ENCODE measurements around the gene PACC1.
"Not testable (repeated sequence)": the region's sequence is repeated elsewhere in the genome, so short reads cannot be mapped to it uniquely, and the experiment has no call there.

The PACC1 gene

DNA sequence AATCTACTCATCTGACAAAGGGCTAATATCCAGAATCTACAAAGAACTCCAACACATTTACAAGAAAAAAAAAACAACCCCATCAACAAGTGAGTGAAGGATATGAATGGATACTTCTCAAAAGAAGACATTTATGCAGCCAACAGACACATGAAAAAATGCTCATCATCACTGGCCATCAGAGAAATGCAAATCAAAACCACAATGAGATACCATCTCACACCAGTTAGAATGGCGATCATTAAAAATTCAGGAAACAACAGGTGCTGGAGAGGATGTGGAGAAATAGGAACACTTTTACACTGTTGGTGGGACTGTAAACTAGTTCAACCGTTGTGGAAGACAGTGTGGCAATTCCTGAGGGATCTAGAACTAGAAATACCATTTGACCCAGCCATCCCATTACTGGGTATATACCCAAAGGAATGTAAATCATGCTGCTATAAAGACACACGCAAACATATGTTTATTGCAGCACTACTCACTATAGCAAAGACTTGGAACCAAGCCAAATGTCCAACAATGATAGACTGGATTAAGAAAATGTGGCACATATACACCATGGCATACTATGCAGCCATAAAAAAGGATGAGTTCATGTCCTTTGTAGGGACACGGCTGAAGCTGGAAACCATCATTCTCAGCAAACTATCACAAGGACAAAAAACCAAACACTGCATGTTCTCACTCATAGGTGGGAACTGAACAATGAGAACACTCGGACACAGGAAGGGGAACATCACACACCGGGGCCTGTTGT, 18.8 kb downstream of the PACC1 start:
- DNase-seq, result not testable (repeated sequence)

DNA sequence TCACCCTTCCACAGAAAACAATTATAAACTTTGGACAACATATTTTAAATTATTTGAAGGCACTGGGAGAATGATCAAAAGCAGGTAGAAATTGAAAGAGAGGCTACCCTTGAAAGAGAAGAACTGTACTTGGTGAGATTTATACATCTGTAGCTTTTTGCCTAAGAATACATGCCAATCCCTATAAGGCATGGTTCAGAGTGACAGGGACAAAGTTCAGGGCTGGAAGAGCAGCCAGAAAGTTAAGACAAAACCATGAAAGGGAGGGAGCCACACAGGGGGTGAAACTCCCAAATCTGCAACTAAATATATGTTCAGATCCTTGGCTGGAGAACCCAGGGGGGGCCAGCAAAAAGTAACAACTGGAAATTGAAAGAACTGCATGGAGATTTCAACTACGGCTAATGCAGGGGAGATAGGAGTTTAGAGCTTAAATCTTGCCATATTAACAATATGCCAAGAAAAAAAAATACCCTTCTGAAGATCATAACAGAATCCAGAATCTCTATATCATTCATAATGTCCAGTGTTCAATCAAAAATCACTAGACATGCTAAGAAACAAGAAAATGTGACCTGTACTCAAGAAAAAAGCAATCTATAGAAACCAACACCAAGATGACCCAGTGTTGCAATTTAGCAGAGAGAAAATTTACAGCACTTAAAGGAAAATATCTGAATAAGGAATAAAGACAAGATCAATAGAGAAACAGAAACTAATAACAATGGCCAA, 25.5 kb downstream of the PACC1 start:
- no peak for DNase-seq

DNA sequence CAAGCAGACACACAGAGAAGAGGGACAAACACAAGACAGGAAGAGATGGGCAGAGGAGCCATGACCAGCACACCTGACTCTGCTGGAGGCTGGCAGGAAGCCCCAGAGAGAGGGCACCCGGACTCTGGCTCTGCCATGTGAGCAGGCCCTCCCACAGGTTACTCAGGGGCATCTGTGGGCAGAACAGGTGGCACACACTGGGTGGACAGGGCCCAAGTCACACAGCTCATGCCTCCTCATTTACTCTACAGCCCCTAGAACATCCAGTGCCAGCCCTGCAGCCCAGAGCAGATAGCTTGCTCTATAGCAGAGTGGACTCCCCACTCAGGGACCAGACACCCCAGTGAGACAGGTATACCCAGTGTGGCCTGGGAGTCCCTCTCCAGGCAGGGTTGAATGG, 28.7 kb downstream of the PACC1 start:
- no peak for DNase-seq

DNA sequence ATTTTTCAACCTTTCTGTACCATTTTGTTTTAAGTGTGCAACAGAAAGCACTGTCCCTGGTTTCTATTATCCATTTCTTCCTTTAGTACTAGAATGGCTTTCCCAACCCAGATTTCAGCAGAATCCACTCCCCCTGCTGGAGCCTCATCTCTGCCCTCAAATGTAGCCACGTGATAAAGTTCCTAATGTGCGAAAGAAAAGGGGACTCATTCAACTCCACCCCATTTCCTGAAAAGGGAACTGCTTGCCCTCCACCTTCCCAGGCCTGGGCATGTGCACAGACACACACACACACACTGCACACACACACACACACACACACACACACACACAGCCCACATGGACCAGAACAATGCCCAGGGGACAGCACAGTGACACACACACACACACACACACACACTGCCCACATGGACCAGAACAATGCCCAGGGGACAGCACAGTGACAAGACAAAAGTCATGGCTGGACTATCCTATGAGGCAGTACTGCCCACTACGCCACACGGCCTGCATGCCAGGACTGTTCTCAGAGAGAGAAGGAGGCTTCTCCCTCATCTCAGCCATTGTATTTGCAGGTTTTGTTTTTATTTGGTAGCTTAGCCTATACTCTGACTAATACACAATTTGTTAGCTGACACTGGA, 33.2 kb downstream of the PACC1 start:
- DNase-seq, result no peak

DNA sequence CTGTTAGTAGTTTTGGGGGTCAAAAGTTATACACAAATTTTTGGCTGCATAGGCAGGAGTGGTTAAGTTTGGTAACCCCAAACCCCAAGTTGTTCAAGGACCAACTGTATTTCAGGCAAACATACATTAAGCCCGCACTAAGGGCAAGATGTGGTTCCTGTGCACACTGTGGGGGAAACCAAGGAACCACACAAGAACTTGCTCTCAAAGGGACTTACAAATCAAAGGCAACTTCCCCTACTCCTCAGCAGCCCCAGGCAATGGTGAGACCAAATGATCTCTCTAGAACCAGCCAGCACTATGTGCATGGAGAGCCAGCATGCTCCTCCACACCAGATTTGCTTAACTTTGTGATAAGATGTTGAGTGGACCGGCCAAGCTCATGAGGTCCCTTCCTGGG, 35.3 kb downstream of the PACC1 start:
- DNase-seq, result no peak

DNA sequence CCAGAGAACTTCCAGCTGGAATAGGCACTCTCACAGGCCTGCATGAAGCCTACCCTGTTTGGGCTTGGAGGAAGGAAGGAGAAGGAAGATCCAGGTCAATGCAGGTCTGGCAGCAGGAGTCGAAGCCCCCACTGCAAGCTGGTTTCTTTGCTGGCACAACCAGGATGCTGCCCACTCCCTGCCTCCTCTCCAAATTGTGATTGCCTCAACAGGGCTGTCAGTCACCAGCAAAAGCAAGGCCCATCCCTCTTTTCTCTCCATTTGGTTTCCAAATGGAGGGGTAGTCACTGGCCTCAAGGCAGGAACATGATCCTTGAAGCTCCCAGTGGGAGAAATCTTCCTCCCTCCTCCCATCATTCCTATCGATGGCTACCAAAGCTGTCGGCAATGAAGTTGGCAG, 37.0 kb downstream of the PACC1 start:
- no peak for DNase-seq

DNA sequence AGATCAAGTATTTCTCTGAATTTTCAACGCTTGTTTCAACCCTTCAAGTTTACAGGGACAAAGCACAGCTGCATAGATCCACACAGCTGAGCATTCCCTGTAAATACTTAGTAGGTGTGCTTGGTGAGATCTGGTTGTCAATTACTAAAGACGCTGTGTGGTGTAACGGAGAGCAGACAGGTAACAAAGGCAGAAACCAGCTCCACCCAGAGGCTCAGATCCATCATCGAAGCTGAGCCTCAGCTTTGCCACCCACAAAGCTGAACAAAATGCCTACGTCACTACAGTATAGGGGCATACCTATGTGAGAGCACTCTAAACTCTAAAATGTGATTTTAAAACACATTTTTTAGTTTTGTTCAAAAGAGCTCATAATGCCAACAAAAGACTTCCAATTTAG, 38.7 kb downstream of the PACC1 start:
- no peak for DNase-seq

DNA sequence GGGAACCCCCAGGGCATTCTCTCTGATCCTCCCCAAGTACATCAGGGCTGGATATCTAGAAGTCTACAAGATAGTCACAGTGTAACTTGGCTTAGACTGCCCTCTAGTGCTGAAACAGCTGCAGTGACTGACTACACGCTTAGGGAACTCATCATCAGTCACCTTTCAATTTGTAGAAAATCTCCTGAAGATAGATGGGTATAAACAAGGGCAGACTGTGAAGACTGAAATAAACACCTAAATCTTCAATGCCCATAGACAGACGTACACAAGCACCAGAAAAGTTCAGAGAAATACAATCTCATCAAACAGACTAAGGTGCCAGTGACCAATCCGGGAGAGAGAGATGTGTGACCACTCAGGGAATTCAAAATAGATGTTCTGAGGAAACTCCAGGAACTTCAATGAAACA, 46.6 kb downstream of the PACC1 start:
- DNase-seq, result peak; percentile 40

DNA sequence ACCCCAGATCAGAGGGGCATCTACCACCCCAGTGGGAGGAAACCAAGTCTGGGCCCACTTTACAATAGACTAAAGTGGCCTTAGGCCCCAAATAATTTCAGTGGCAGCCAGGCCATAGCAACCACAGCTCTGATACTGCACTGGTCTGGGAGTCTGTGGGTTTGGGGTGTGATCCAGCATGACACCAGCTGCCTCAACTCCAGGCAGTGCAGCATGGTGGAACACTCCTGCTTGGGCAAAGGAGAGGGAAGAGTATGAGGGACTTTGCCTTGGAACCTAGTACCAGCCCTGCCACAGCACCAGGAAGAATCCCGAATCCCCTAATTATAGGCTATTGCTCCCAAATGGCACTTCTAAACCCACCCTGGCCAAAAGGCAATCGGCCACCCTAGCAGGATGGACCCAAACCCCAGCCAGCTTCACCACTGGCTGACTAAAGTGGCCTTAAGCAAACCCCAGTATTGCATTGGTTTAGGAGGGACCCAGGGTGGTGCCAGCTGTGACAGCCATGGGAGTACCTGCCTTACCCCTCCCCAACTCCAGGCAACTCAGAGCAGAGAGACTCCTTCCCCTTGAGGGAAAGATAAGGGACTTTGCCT, 47.1 kb downstream of the PACC1 start:
- no peak for DNase-seq

DNA sequence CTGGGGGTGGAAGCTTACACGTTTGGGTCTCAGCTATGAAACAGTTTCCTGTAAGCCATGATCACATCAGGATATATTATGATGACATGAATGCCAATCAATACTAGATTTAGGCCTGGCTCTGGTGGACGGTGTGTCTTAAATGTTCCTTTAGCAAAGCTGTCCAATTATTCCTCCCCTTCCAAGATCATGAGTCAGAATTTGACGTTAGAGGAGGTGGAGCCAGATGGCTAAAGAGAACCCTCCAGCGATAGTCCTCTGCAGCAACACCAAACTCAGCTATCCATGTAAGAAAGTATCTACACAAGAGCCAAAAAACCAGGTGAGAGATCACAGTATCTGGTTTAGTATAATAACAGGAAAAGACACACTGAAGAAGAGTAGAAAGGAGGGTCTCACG, 47.8 kb downstream of the PACC1 start:
- DNase-seq, result no peak

DNA sequence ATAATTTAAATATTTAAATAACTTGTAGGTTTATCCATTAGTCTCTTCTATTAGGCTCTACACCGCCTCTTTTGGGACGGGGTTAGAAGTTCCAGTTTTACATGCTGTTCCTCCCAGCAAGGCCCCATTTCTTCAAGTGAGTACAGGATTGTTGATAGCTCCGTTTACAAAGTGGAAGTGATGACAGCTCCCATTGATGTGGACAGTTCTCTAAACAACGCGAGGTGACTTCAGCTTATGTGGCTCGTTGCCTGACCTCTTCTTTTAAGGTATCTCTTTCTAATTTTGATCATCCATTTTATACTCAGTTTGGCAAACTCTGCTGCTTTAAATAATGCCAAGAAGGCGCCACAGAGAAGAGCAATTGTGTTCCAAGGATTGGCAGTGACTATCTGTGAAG, 49.7 kb downstream of the PACC1 start:
- no peak for DNase-seq

DNA sequence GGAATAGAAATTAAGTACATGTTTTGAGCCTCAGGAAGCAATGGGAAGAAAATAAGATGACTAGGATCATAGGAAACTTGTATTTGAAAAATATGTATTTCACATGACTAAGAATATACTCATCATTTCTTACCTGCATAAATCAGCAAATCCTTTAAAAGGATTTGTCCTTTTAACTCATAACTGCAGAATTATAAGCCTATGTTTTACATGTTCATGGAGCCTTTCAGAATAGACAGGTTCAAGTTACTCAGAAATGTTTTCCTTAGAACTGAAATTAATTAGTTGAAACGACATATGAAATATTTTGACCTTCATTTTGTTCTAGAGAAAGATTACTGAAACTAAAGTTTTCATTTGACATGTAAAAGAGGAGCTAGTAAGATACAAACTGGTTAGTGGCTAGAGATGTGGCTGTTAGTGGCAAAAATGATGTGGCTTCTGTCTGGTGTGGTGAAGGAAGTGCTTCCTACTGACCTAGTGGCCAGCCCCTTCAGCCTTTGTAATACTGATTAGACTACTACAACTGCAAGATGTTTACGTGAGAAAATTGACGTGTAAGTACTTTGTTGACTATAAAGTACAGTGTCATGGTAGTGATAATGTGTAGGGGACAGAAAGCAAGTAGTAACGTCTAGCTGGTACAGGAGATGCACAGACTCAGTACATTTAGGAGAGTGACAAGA, 54.7 kb downstream of the PACC1 start:
- DNase-seq, result no peak

DNA sequence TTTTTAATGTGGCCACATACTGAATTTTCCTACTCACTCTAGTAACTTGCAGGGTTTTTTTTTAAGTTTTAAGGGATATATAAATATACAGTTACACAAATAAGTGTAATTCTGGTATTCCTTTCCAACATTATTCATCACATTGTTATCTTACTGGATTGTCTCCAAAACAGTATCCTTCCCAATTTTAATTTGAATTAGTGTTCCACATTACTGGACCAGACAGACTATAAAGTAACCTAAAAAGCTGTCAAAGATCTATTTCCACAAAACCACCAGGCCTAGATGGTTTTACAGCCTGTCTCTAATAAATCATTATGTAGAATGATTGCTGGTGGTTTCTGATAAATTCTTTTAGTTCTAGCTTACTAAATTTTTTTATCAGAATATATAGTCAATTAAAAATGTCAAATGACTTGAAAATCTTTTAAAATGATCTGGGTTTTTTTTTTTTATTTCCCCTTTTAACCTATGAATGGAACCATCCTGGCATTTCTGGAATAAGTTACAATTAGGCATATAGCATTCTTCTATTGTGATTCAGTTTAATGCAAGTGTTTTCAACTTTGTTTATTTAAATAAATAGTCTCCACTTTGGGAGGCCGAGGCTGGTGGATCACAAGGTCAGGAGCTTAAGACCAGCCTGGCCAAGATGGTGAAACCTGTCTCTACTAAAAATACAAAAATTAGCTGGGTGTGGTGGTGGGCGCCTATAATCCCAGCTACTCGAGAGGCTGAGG, 59.3 kb downstream of the PACC1 start:
- DNase-seq, result no peak

DNA sequence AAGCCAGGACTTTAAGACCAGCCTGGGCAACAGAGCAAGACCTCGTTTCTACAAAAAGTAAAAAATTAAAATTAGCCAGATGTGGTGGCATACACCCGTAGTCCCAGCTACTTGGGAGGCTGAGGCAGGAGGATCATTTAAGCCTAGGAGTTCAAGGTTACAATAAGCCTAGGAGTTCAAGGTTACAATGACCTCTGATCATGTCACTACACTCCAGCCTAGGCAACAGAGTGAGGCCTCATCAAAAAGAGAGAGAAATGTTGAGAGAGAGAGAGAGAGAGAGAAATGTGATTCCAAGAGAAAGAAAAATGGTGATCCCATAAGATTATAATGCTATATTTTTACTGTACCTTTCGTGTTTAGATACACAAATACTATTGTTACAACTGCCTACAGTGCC, 60.2 kb downstream of the PACC1 start:
- DNase-seq, result no peak

DNA sequence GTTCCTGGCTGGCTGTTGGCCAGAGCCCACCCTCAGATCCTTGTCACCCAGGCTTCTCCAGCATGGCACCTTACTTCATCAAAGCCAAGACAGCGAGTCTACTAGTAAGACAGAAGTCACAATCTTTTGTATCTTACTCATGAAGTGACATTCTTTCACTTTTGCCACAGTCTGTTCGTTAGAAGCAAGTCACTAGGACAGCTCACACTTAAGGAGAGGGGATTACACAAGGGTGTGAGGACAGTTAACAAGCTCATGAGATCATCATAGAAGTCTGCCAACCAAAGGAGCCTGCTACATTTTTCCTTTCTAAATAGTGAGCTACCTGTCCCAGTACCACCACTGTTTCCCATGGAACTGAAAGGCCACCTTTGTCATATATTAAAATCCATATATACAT, 61.5 kb downstream of the PACC1 start:
- DNase-seq, result no peak

DNA sequence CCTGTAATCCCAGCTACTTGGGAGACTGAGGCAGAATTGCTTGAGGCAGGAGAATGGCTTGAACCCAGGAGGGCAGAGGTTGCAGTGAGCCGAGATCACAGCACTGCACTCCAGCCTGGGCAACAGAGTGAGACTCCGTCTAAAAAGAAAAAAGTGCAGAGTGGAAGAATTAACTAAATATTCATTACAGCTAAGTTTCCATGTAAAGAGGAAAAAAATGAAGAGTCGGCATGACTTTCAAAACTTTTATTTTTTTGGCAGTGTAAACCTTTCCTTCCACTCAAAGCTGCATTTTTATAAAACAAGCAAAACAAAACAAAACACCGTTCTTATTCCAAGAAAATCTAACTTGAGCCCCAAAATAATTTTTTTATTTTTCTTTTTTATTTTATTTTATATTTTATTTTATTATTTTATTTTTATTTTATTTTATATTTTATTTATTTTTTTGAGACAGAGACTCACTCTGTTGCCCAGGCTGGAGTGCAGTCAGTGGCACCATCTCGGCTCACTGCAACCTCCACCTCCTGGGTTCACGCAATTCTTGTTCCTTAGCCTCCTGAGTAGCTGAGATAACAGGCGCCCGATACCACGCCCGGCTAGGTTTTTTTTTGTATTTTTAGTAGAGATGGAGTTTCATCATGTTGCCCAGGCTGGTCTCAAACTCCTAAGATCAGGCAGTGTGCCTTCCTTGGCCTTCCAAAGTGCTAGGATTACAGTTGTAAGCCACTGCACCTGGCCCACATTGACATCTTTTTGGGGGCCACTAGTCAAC, 62.9 kb downstream of the PACC1 start:
- no peak for DNase-seq

DNA sequence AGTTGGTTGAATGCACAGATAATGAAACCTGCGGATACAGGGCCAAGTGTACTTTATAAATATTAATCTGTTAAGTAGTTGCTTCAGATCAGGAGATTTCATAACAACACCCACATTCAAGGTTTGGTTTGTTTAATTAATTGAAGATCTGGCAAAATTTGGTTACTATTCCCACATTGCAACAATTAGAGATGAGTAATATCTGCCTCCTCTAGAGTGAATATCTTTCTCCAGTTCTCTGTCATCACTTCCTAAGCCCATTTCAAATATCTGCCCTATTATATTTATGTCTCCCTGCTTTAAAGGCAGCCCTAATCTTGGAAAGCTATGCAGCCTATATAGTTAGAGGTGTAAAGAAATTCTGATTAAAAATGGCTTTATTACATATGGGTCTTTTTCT, 68.1 kb downstream of the PACC1 start:
- DNase-seq, result no peak

DNA sequence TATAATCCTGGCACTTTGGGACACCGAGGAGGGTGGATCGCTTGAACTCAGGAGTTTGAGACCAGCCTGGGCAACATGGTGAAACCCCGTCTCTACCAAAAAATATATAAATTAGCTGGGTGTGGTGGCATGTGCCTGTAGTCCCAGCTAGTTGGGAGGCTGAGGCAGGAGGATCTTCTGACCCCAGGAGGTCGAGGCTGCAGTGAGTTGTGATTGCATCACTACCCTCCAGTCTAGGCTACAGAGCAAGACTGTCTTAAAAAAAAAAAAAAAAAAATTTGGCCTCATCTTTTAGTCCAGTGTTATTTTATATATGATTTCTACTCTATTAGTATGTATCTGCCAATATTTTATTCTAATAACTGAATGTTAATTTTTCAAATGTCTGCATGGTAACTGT, 69.8 kb downstream of the PACC1 start:
- no peak for DNase-seq

DNA sequence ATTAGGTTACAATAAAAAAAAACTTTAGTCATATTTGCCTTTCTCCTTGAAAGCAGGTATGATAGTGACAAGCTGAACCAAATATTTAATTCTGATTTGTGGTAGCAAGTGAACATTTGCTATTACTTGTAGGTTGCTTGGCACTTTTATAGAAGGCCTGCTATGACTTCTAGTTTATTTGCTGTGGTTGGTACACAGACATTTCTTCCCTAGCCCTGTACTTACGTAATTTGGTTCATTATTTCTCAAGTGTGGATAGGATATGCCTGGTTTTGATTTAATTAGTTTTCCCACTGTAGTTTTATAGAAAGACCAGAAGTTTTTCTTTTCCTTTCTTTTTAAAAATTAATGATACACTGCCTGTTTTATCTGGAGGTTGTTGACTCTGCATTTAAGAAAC, 73.6 kb downstream of the PACC1 start:
- DNase-seq, result no peak

DNA sequence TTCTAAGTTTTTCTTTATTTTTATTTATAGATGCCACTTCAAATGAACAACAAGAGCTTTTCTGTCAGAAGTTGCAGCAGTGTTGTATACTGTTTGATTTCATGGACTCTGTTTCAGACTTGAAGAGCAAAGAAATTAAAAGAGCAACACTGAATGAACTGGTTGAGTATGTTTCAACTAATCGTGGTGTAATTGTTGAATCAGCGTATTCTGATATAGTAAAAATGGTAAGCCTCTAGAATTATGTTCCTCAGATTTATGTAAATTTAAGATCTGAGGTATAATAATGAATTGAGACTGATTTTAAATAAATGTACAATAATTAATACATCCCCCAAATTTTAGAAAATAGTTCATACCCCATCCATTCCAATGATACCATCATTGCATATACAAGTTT, 85.6 kb downstream of the PACC1 start:
- DNase-seq, result no peak

DNA sequence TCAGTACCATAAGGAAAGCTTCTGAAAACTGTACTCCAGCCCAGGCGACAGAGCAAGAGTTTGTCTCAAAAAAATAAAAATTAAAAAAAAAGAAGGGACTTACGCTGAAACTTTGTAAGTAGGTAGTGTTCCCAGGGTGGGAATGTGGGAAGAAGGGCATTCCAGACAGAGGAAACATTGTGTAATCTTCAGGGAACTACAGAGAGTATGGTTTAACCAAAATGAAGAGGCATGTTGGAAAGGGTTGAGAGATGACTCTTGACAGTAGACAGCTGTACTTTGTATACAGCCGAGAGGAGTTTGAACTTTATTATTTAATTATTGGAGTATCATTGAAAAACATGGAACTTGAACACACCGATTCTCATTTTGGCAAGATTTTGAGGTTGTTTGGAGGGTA, 86.4 kb downstream of the PACC1 start:
- no peak for DNase-seq

DNA sequence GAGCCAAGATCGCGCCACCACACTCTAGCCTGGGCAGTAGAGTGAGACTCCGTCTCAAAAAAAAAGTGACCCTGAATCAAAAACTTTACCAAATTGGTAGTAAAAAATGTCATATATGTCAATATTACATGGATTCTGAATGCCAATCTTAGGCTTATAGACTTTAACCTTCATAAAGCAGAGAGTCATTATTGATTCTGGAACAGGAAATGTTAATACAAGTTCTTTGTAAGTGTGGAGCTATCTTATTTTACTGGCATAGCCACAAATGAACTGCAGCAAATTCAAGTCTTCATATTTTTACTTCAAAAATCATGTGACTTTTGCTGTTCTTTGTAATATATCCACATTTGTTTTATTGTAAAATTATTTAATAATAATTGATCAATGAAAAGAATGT, 88.1 kb downstream of the PACC1 start:
- DNase-seq, result no peak
